GM19395 (cell line): ENCODE results near the gene MYO9A.
"Not testable (repeated sequence)": the region's sequence is repeated elsewhere in the genome, so short reads cannot be mapped to it uniquely, and the experiment has no call there.

Source experiments
- ATAC-seq: cut with Tn5 transposase; IDR thresholded peaks from one replicate; pipeline ENCODE4 v1.9.1; 2021; ENCODE audit warnings: mild to moderate bottlenecking, moderate library complexity; ENCODE audit not compliant: unreplicated experiment

Gene MYO9A

GRCh38 chr15:72139667-72140066 is 21.7 kb upstream of the MYO9A start:
- no peak for ATAC-seq

GRCh38 chr15:72136170-72137051 is 18.5 kb upstream of the MYO9A start:
- no peak for ATAC-seq

- no peak for ATAC-seq
These were observed 17.8 kb upstream of the MYO9A start for GRCh38 chr15:72135719-72136118.

- ATAC-seq: no peak
These were observed 15.3 kb upstream of the MYO9A start for GRCh38 chr15:72133211-72133610.

- ATAC-seq: no peak
These were observed 14.0 kb upstream of the MYO9A start for GRCh38 chr15:72131922-72132321.

- ATAC-seq: no peak
These were observed 12.3 kb upstream of the MYO9A start for GRCh38 chr15:72130272-72130671.

- no peak for ATAC-seq
These were observed 10.4 kb upstream of the MYO9A start for GRCh38 chr15:72128359-72128758.

- no peak for ATAC-seq
These were observed 9.9 kb upstream of the MYO9A start for GRCh38 chr15:72127724-72128322.

- no peak for ATAC-seq
These were observed 6.3 kb upstream of the MYO9A start for GRCh38 chr15:72124218-72124617.

GRCh38 chr15:72117486-72118016 is 399 bp downstream of the MYO9A start:
- ATAC-seq: peak; percentile 74

GRCh38 chr15:72116731-72117485 is 1.0 kb downstream of the MYO9A start:
- ATAC-seq: no peak

- no peak for ATAC-seq
These were observed 4.5 kb downstream of the MYO9A start for GRCh38 chr15:72113347-72114031.

GRCh38 chr15:72112805-72113204 is 5.1 kb downstream of the MYO9A start:
- no peak for ATAC-seq

- no peak for ATAC-seq
These were observed 5.8 kb downstream of the MYO9A start for GRCh38 chr15:72112116-72112515.

- no peak for ATAC-seq
These were observed 7.6 kb downstream of the MYO9A start for GRCh38 chr15:72110355-72110754.

- ATAC-seq: no peak
These were observed 11.9 kb downstream of the MYO9A start for GRCh38 chr15:72106068-72106467.

- no peak for ATAC-seq
These were observed 12.8 kb downstream of the MYO9A start for GRCh38 chr15:72105111-72105510.

GRCh38 chr15:72100551-72100950 is 17.4 kb downstream of the MYO9A start:
- not testable (repeated sequence) for ATAC-seq

- ATAC-seq: no peak
These were observed 18.8 kb downstream of the MYO9A start for GRCh38 chr15:72099155-72099554.

GRCh38 chr15:72098040-72098439 is 19.9 kb downstream of the MYO9A start:
- ATAC-seq: no peak

- no peak for ATAC-seq
These were observed 21.2 kb downstream of the MYO9A start for GRCh38 chr15:72096796-72097195.
